Measurements from ENCODE around the gene PPP1R3F. TPM values are rescaled to one million over a fixed set of nuclear protein-coding genes. Genes with fewer than 3 reads are reported as not detected.

Gene PPP1R3F
- total RNA-seq, 2 donors from 2014 or later, result 24.2 to 29.6 TPM

DNA sequence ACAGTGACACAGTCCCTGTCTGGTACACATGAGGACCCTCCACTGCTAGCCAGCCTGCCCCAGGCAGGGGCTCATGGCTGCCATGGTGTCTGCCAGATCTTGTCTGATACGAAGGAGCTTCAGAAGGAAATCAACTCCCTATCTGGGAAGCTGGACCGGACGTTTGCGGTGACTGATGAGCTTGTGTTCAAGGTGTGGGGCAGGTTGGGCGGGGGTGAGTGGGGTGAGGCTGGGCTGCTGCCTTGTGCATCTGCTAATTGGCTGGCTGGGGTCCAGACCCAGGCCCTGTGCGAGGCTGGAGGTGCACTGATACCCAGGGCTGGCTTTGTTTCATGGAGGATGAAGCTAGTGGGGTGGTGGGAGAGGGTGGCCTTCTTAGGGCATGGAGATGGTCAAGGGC, 20.5 kb upstream of the PPP1R3F start:
- Histone ChIP-seq H3K4me3 (no peak overlapping the region), H3K36me3 (peaks cover 27% of the 10 kb centered on the region), H3K27me3 (no peaks in the 10 kb centered on the region), H3K9me3 (no peaks in the 10 kb centered on the region), H3K4me1 (no peaks in the 10 kb centered on the region), H3K27ac (no peak overlapping the region)
- DNase-seq (ENCODE audit: low spot score), result no peak
- TF ChIP-seq, protein P1, sequence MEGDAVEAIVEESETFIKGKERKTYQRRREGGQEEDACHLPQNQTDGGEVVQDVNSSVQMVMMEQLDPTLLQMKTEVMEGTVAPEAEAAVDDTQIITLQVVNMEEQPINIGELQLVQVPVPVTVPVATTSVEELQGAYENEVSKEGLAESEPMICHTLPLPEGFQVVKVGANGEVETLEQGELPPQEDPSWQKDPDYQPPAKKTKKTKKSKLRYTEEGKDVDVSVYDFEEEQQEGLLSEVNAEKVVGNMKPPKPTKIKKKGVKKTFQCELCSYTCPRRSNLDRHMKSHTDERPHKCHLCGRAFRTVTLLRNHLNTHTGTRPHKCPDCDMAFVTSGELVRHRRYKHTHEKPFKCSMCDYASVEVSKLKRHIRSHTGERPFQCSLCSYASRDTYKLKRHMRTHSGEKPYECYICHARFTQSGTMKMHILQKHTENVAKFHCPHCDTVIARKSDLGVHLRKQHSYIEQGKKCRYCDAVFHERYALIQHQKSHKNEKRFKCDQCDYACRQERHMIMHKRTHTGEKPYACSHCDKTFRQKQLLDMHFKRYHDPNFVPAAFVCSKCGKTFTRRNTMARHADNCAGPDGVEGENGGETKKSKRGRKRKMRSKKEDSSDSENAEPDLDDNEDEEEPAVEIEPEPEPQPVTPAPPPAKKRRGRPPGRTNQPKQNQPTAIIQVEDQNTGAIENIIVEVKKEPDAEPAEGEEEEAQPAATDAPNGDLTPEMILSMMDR (IDR thresholded peaks at IDR 0.05), result no peak

DNA sequence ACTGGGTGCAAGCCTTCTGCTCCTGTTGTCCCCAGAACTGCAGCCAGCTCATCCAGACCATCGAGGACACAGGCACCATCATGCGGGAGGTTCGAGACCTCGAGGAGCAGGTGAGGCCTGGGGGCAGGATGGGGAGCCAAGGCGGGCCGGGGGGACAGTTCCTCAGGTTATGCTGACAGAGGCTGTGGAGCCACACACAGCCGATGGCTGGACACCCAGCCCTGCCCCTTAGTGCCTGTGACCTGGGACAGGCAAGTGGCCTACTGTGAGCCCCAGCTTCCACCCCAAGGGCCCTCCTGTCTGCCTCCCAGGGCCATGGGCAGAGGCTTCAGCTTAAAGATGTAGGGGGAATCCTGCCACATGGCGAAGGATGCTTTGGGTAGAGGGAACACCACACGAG, 20.0 kb upstream of the PPP1R3F start:
- no peaks in the 10 kb centered on the region for H3K9me3 ChIP-seq
- no peaks in the 10 kb centered on the region for H3K4me1 ChIP-seq
- no peaks in the 10 kb centered on the region for H3K27me3 ChIP-seq
- H3K27ac ChIP-seq, result no peak overlapping the region
- H3K36me3 ChIP-seq, result peaks cover 27% of the 10 kb centered on the region
- DNase-seq (ENCODE audit: low spot score), result no peak
- no peak overlapping the region for H3K4me3 ChIP-seq
- TF ChIP-seq, protein P1 (IDR thresholded peaks at IDR 0.05), result no peak

DNA sequence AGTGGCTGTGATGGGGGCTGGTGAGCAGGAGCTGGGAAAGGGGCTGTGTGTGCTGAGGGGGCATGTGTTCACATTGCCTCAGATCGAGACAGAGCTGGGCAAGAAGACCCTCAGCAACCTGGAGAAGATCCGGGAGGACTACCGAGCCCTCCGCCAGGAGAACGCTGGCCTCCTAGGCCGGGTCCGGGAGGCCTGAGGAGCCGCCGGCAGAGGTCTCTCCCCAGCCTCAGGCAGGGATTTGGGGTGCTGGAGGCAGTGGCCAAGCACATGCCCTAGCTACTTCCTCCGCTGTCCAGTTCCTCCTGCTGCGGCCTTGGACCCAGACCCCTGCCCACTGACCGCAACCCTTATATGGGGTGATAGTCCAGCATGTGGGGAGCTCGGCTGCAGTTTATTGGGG, 19.5 kb upstream of the PPP1R3F start:
- no peaks in the 10 kb centered on the region for H3K9me3 ChIP-seq
- no peak for DNase-seq (ENCODE audit: low spot score)
- no peak overlapping the region for H3K27ac ChIP-seq
- no peak overlapping the region for H3K4me3 ChIP-seq
- H3K4me1 ChIP-seq, result no peaks in the 10 kb centered on the region
- TF ChIP-seq, protein P1 (IDR thresholded peaks at IDR 0.05), result no peak
- no peaks in the 10 kb centered on the region for H3K27me3 ChIP-seq
- H3K36me3 ChIP-seq, result peaks cover 27% of the 10 kb centered on the region

DNA sequence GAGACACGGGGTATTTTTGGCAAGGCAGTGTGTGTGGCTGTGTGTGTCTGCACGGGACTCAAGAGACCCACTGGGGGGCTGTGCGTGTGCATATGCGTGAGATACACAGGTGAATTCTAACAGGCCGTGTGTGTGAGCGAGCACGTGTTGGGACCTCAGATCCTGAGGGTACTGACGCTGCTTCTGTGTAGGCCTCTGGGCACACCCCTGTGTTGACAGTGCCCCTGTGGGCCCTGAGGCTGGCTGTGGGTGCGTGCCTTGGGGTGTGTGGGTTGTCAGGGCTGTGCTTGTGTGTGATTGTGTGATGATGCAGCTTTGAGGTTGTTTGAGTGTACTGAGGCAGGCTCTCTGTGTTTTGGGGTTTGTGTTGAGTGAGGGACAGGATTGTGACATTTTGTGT, 19.0 kb upstream of the PPP1R3F start:
- H3K27ac ChIP-seq, result no peak overlapping the region
- H3K27me3 ChIP-seq, result no peaks in the 10 kb centered on the region
- no peaks in the 10 kb centered on the region for H3K4me1 ChIP-seq
- no peak for DNase-seq (ENCODE audit: low spot score)
- H3K4me3 ChIP-seq, result no peak overlapping the region
- H3K9me3 ChIP-seq, result no peaks in the 10 kb centered on the region
- TF ChIP-seq, protein P1 (IDR thresholded peaks at IDR 0.05), result no peak
- H3K36me3 ChIP-seq, result peaks cover 27% of the 10 kb centered on the region

DNA sequence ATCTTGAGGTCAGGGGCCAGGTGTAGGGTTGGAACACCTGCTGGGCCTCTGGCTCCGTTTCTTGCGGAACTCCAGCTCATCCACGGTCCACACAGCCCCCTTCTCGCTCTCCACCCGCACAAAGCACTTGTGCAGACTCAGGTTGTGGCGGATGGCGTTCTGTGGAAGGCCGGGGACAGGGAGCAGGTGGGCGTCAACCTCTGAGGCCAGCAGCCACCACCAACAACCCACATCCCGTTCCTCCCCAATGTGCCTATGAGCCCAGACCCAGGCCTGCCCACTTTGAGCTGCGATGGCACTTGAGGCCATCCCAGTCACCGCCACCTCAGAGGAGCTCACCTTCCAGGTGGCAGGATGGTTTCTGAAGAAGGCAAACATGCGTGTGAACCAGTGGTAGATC, 18.3 kb upstream of the PPP1R3F start:
- DNase-seq (ENCODE audit: low spot score), result no peak
- Histone ChIP-seq H3K27me3 (no peaks in the 10 kb centered on the region), H3K27ac (no peak overlapping the region), H3K4me1 (no peaks in the 10 kb centered on the region), H3K4me3 (no peak overlapping the region), H3K9me3 (no peaks in the 10 kb centered on the region), H3K36me3 (peaks cover 26% of the 10 kb centered on the region)
- TF ChIP-seq, protein P1 (IDR thresholded peaks at IDR 0.05), result no peak

DNA sequence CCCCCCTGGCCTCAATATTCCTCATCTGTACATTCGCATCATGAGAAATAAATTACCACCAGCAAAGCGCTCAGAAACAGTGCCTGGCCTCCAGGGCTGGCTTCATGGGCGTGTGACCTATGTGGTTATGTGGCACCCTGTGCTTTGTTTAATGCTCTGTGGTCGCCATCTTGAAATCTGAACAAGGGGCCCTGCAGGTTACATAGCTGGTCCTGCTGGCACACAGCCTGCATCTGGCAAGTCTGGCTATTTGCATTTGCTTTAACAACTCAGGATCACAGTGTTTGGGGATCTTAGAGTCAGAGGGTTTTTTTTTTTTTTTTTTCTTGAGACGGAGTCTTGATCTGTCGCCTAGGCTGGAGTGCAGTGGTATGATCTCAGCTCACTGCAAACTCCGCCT, 15.0 kb upstream of the PPP1R3F start:
- Histone ChIP-seq H3K27me3 (no peaks in the 10 kb centered on the region), H3K27ac (no peak overlapping the region), H3K4me1 (no peaks in the 10 kb centered on the region), H3K36me3 (peaks cover 1% of the 10 kb centered on the region), H3K4me3 (no peak overlapping the region), H3K9me3 (no peaks in the 10 kb centered on the region)
- DNase-seq (ENCODE audit: low spot score), result no peak
- TF ChIP-seq, protein P1 (IDR thresholded peaks at IDR 0.05), result no peak
